ENCODE data around the gene SNX11. TPM values are rescaled to one million over a fixed set of nuclear protein-coding genes. Genes with fewer than 3 reads are reported as not detected.

SNX11 gene
- total RNA-seq, 1 donor from 2014 or later = 11.4 TPM

- intact Hi-C loops (cut with DNase I) = no loop called here
- DNase-seq (ENCODE audit: low spot score) = no peak
Measured at GRCh38 chr17:48127371-48128051, 19.9 kb downstream of the SNX11 start.

GRCh38 chr17:48128400-48128799 is 20.8 kb downstream of the SNX11 start:
- no peak for DNase-seq (ENCODE audit: low spot score)
- intact Hi-C loops (cut with DNase I) = no loop called here

- no peak for DNase-seq (ENCODE audit: low spot score)
- intact Hi-C loops (cut with DNase I) = loop anchor here (5.0 kb wide), 1 partner anchor 53 kb away; no protein-coding TSS in a partner anchor
Measured at GRCh38 chr17:48129981-48130380, 22.4 kb downstream of the SNX11 start.

- intact Hi-C loops (cut with DNase I) = loop anchor here (1.0 to 5.0 kb wide), 2 partner anchors 54 to 106 kb away; no protein-coding TSS in a partner anchor
- no peak for DNase-seq (ENCODE audit: low spot score)
Measured at GRCh38 chr17:48131216-48131824, 23.8 kb downstream of the SNX11 start.

GRCh38 chr17:48132385-48132784 is 24.8 kb downstream of the SNX11 start:
- DNase-seq (ENCODE audit: low spot score) = no peak
- intact Hi-C loops (cut with DNase I) = loop anchor here (5.0 kb wide), 1 partner anchor 55 kb away; no protein-coding TSS in a partner anchor

GRCh38 chr17:48134912-48135480 is 27.4 kb downstream of the SNX11 start:
- intact Hi-C loops (cut with DNase I) = loop anchor here (5.0 kb wide), 1 partner anchor 58 kb away; no protein-coding TSS in a partner anchor
- no peak for DNase-seq (ENCODE audit: low spot score)

- intact Hi-C loops (cut with DNase I) = no loop called here
- DNase-seq (ENCODE audit: low spot score) = no peak
Measured at GRCh38 chr17:48137656-48138055, 30.1 kb downstream of the SNX11 start.

- intact Hi-C loops (cut with DNase I) = no loop called here
Measured at GRCh38 chr17:48139944-48140343, 32.4 kb downstream of the SNX11 start.

GRCh38 chr17:48143629-48144028 is 36.1 kb downstream of the SNX11 start:
- intact Hi-C loops (cut with DNase I) = no loop called here
- no peak for DNase-seq (ENCODE audit: low spot score)

More at GRCh38 chr17:48139944-48140343, 32.4 kb downstream of the SNX11 start:
- no peak for DNase-seq (ENCODE audit: low spot score)

- DNase-seq (ENCODE audit: low spot score) = no peak
- intact Hi-C loops (cut with DNase I) = no loop called here
Measured at GRCh38 chr17:48144231-48144630, 36.7 kb downstream of the SNX11 start.

GRCh38 chr17:48144976-48145798 is 37.6 kb downstream of the SNX11 start:
- intact Hi-C loops (cut with DNase I) = no loop called here
- no peak for DNase-seq (ENCODE audit: low spot score)

GRCh38 chr17:48148029-48148770 is 40.6 kb downstream of the SNX11 start:
- DNase-seq (ENCODE audit: low spot score) = no peak
- intact Hi-C loops (cut with DNase I) = no loop called here

- intact Hi-C loops (cut with DNase I) = no loop called here
Measured at GRCh38 chr17:48148854-48149786, 41.6 kb downstream of the SNX11 start.

GRCh38 chr17:48149787-48150463 is 42.4 kb downstream of the SNX11 start:
- no peak for DNase-seq (ENCODE audit: low spot score)
- intact Hi-C loops (cut with DNase I) = loop anchor here (5.0 kb wide), 1 partner anchor 467 kb away; the partner anchor contains the start of gene HOXB8

More at GRCh38 chr17:48148854-48149786, 41.6 kb downstream of the SNX11 start:
- DNase-seq (ENCODE audit: low spot score) = no peak

GRCh38 chr17:48150597-48151001 is 43.0 kb downstream of the SNX11 start:
- intact Hi-C loops (cut with DNase I) = loop anchor here (5.0 kb wide), 1 partner anchor 467 kb away; the partner anchor contains the start of gene HOXB8
- no peak for DNase-seq (ENCODE audit: low spot score)

GRCh38 chr17:48151220-48151619 is 43.7 kb downstream of the SNX11 start:
- DNase-seq (ENCODE audit: low spot score) = no peak
- intact Hi-C loops (cut with DNase I) = loop anchor here (5.0 kb wide), 1 partner anchor 466 kb away; the partner anchor contains the start of gene HOXB8

- intact Hi-C loops (cut with DNase I) = loop anchor here (5.0 kb wide), 1 partner anchor 465 kb away; the partner anchor contains the start of gene HOXB8
- no peak for DNase-seq (ENCODE audit: low spot score)
Measured at GRCh38 chr17:48152289-48152688, 44.7 kb downstream of the SNX11 start.
